Measurements from ENCODE around the gene ARSK. TPM values are rescaled to one million over a fixed set of nuclear protein-coding genes. Genes with fewer than 3 reads are reported as not detected.

Gene ARSK
- total RNA-seq, 4 donors from 2014 or later, result 5.9 to 12.2 (median 7.7) TPM

- intact Hi-C loops (cut with DNase I; ENCODE audit: low total_unique reads), result no loop called here
- 73 to 79% methylated on average over 4 of the region's 4 CpGs for WGBS, 2 donors
- no peak for TF ChIP-seq POLR2A (IDR thresholded peaks at IDR 0.05)
- TF ChIP-seq, protein P1, sequence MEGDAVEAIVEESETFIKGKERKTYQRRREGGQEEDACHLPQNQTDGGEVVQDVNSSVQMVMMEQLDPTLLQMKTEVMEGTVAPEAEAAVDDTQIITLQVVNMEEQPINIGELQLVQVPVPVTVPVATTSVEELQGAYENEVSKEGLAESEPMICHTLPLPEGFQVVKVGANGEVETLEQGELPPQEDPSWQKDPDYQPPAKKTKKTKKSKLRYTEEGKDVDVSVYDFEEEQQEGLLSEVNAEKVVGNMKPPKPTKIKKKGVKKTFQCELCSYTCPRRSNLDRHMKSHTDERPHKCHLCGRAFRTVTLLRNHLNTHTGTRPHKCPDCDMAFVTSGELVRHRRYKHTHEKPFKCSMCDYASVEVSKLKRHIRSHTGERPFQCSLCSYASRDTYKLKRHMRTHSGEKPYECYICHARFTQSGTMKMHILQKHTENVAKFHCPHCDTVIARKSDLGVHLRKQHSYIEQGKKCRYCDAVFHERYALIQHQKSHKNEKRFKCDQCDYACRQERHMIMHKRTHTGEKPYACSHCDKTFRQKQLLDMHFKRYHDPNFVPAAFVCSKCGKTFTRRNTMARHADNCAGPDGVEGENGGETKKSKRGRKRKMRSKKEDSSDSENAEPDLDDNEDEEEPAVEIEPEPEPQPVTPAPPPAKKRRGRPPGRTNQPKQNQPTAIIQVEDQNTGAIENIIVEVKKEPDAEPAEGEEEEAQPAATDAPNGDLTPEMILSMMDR (IDR thresholded peaks at IDR 0.05), result no peak
- no peak overlapping the region for H3K4me3 ChIP-seq (ENCODE audit: low read depth, poor library complexity, severe bottlenecking)
- DNase-seq (ENCODE audit: low spot score in 2 of 2), result no peak
Observed at GRCh38 chr5:95564450-95564849, 9.5 kb downstream of the ARSK start.

- WGBS, 2 donors, result 88 to 89% methylated on average over 4 of the region's 4 CpGs
- intact Hi-C loops (cut with DNase I; ENCODE audit: low total_unique reads), result no loop called here
- no peak overlapping the region for H3K4me3 ChIP-seq (ENCODE audit: low read depth, poor library complexity, severe bottlenecking)
- TF ChIP-seq, protein P1 (IDR thresholded peaks at IDR 0.05), result no peak
- DNase-seq (ENCODE audit: low spot score in 2 of 2), result no peak
Observed at GRCh38 chr5:95565280-95565920, 10.5 kb downstream of the ARSK start.

DNA sequence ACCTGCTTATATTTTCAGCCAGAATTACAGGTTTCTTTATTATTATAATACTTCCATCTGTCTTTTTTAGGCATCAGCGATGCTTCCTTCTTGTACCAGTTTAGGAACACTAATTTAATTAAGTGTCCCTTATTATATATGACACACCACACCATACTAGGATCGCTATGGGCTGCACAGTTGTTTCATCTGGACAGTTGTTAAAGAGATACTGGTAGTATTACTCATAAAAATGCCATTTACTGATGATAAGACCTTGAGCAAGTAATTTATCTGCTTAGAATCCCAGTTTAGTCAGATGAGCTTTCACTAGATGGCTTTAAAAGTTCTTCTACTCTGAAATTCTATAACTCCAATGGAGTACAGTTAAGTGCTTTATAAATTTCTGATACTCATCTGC lies 17.1 kb downstream of the ARSK start:
- intact Hi-C loops (cut with DNase I; ENCODE audit: low total_unique reads), result no loop called here
- no peak for DNase-seq (ENCODE audit: low spot score in 2 of 2)
- WGBS, 2 donors, result 92 to 96% methylated on average over 2 of the region's 2 CpGs
- H3K4me3 ChIP-seq (ENCODE audit: low read depth, poor library complexity, severe bottlenecking), result no peak overlapping the region
- no peak for TF ChIP-seq POLR2A (IDR thresholded peaks at IDR 0.05)
- TF ChIP-seq, protein P1 (IDR thresholded peaks at IDR 0.05), result no peak

DNA sequence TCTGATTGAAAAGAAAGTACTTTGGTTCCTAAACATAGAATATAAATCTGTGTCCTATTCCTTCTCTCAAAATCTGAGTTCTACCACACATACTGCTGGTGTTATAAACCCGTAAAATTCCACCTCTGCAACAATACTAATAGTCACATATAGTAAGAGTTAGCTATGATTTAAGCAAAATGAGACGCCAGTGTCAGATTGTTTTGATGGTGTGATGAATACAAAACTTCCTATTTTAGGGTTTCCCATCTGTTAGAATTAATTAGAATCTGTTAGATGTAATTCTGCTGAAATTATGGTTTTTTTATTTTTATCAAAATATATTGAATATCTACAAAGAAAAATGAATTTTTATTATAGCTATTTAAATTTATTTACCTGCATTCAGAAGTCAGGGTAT lies 26.7 kb downstream of the ARSK start:
- no peak overlapping the region for H3K4me3 ChIP-seq (ENCODE audit: low read depth, poor library complexity, severe bottlenecking)
- DNase-seq (ENCODE audit: low spot score in 2 of 2), result no peak
- TF ChIP-seq, protein P1 (IDR thresholded peaks at IDR 0.05), result no peak
- no peak for TF ChIP-seq POLR2A (IDR thresholded peaks at IDR 0.05)
- 96 to 98% methylated on average over 2 of the region's 2 CpGs for WGBS, 2 donors
- intact Hi-C loops (cut with DNase I; ENCODE audit: low total_unique reads), result no loop called here

DNA sequence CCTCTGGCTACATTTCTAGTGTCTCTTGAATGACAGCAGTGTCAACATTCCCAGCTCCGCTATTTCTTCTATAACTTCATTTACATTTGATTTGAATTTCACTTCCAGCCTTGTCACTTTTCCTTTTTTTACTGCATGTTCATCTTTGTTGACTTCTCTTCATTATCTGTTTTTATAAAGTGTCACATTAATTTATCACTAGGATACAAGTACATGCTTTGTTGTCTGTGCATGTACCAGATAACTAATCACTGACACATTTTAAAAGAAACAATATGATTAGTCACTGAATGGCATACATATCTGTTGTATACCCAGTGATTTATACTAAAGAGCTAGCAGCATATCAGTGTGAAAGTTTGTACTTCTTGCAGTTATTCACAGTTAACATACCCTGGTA lies 29.1 kb downstream of the ARSK start:
- TF ChIP-seq, protein P1 (IDR thresholded peaks at IDR 0.05), result no peak
- TF ChIP-seq POLR2A (IDR thresholded peaks at IDR 0.05), result no peak
- intact Hi-C loops (cut with DNase I; ENCODE audit: low total_unique reads), result no loop called here
- 94 to 96% methylated on average over 1 of the region's 1 CpG for WGBS, 2 donors
- no peak overlapping the region for H3K4me3 ChIP-seq (ENCODE audit: low read depth, poor library complexity, severe bottlenecking)
- no peak for DNase-seq (ENCODE audit: low spot score in 2 of 2)

- WGBS, 2 donors, result 89 to 94% methylated on average over 1 of the region's 1 CpG
- intact Hi-C loops (cut with DNase I; ENCODE audit: low total_unique reads), result no loop called here
- no peak overlapping the region for H3K4me3 ChIP-seq (ENCODE audit: low read depth, poor library complexity, severe bottlenecking)
- DNase-seq (ENCODE audit: low spot score in 2 of 2), result no peak
- TF ChIP-seq, protein P1 (IDR thresholded peaks at IDR 0.05), result no peak
- TF ChIP-seq POLR2A (IDR thresholded peaks at IDR 0.05), result no peak
Observed at GRCh38 chr5:95590880-95591279, 36.0 kb downstream of the ARSK start.
